Measurements from ENCODE around the gene ADSL.

ADSL gene

GRCh38 chr22:40414838-40415505 is 68.7 kb downstream of the ADSL start:
- DNase-seq (ENCODE audit: low spot score) = no peak
- TF ChIP-seq, protein P1, sequence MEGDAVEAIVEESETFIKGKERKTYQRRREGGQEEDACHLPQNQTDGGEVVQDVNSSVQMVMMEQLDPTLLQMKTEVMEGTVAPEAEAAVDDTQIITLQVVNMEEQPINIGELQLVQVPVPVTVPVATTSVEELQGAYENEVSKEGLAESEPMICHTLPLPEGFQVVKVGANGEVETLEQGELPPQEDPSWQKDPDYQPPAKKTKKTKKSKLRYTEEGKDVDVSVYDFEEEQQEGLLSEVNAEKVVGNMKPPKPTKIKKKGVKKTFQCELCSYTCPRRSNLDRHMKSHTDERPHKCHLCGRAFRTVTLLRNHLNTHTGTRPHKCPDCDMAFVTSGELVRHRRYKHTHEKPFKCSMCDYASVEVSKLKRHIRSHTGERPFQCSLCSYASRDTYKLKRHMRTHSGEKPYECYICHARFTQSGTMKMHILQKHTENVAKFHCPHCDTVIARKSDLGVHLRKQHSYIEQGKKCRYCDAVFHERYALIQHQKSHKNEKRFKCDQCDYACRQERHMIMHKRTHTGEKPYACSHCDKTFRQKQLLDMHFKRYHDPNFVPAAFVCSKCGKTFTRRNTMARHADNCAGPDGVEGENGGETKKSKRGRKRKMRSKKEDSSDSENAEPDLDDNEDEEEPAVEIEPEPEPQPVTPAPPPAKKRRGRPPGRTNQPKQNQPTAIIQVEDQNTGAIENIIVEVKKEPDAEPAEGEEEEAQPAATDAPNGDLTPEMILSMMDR (IDR thresholded peaks at IDR 0.05) = no peak
- Histone ChIP-seq H3K27ac (no peak overlapping the region), H3K4me3 (no peak overlapping the region)

DNA sequence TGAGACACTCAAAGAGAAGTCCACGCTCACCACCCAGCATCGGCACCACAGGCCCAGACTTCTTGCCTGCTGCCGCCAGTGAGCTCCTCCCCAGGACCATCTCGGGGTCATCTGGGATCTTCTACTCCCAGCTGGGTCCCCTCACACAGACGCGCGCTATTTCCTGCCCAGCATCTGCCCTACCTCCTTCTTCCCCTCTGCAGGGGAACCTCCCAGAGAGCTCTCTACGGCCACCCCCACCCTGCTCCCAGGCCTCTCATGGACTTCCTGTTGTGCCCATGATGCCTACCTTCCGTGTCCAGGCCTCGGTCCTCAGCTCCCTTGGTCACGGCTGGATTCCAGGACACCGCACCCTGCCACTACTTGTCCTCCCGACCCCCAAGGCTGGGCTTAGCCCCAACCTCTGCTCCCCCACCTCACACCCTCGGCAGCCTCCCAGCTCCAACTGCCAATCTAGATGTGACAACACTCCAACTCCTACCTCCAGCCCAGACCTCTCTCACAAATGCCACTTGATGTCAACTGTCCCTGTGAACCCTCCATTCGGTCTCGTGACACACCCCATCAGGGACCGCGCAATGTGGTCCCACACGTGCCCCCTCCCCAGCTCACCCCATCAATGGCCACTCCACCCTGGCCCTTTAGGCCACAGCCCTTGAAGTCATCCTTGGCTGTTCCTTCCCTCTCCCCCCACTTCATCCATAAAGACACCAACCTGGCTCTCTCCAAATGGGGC is 69.4 kb downstream of the ADSL start:
- Histone ChIP-seq H3K27ac (peak overlapping the region in 1 of 2 donors; percentile 55), H3K4me3 (no peak overlapping the region)
- no peak for DNase-seq (ENCODE audit: low spot score)
- TF ChIP-seq, protein P1 (IDR thresholded peaks at IDR 0.05) = no peak

GRCh38 chr22:40416267-40416570 is 69.9 kb downstream of the ADSL start:
- Histone ChIP-seq H3K27ac (peak overlapping the region in 1 of 2 donors; percentile 55), H3K4me3 (no peak overlapping the region)
- TF ChIP-seq, protein P1 (IDR thresholded peaks at IDR 0.05) = no peak
- no peak for DNase-seq (ENCODE audit: low spot score)

DNA sequence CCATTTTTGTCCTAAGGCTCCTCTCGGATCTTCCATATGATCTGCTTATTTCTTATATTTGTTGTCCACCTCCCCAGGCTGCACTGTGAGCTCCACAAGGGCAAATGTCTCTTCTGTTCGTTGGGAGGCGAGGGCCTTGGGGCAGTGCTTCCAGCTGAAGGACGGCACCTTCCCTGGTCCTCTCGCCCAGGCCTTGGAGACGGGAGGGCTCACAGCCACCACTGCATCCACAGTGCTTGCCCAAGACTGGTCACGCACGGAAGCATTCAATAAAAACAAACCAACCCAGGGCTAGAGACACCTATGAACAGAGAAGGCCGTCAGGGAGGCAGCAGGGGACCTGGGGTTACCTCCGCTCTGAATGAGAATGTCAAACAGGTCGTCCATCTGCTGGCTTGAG is 70.3 kb downstream of the ADSL start:
- TF ChIP-seq, protein P1 (IDR thresholded peaks at IDR 0.05) = no peak
- no peak for DNase-seq (ENCODE audit: low spot score)
- H3K4me3 ChIP-seq = no peak overlapping the region
- no peak overlapping the region for H3K27ac ChIP-seq

DNA sequence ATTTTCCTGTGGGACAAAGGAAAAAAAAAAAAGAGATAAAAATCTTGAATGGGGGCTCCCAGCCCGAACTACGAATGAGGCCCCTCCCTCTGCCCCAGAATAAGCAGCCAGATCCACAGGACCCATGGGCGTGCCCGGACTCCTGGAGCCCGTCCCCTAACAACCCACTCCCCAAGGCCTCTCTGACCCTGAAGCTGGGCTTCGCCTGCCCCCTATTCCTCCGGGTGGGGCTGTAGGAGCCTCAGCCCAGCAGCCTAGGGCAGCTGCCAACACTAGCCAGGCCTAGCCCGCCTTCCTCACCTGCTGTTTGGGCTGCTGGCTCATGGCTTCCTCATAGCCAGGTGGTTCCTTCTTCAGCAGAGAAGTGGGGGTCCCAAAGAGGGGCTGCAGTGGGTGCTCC is 70.7 kb downstream of the ADSL start:
- TF ChIP-seq, protein P1 (IDR thresholded peaks at IDR 0.05) = no peak
- H3K4me3 ChIP-seq = no peak overlapping the region

DNA sequence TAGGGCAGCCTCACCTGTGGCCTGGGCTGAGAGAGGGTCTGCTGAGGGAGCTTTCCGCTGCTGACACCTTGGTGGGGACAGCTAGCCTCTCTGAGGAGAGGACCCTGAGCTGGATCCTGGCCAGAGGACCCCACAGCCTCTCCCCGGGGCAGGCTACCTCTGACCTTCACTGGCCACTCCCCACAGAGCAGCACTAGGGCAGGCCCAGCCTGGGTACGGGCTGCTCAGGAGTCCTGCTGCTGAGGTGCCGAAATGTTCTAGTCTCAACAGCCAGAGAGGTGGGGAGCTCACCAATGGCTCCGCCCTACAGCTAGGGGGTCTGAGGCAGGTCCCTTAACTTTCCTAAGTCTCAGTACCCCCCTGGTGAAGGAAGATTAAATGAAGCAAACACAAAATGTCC is 71.6 kb downstream of the ADSL start:
- no peak overlapping the region for H3K4me3 ChIP-seq
- H3K27ac ChIP-seq = no peak overlapping the region
- TF ChIP-seq, protein P1 (IDR thresholded peaks at IDR 0.05) = no peak
- DNase-seq (ENCODE audit: low spot score) = no peak

More for the DNA sequence above, 70.7 kb downstream of the ADSL start:
- no peak for DNase-seq (ENCODE audit: low spot score)
- no peak overlapping the region for H3K27ac ChIP-seq

All from coronary artery (tissue), 2 donors.